Measurements from ENCODE around the gene STX8. TPM values are rescaled to one million over a fixed set of nuclear protein-coding genes. Genes with fewer than 3 reads are reported as not detected.
A peak's percentile ranks its signal among the peaks of the same experiment; 100 is the strongest.
"Not testable (repeated sequence)": the region's sequence is repeated elsewhere in the genome, so short reads cannot be mapped to it uniquely, and the experiment has no call there.

STX8 gene
- total and polyA plus RNA-seq, 3 donors from 2014 or later = 103 to 160 (median 125) TPM

- intact Hi-C loops (cut with DNase I; ENCODE audit: low total_unique reads) = no loop called here
- Histone ChIP-seq H3K27ac (no peak overlapping the region), H3K4me3 (no peak overlapping the region), H3K9me3 (no peaks in the 10 kb centered on the region), H3K27me3 (no peaks in the 10 kb centered on the region), H3K36me3 (ENCODE audit: low read depth, missing control alignments) (no peaks in the 10 kb centered on the region), H3K4me1 (no peaks in the 10 kb centered on the region)
- TF ChIP-seq CTCF (IDR thresholded peaks at IDR 0.05) (no peak), POLR2A (IDR thresholded peaks at IDR 0.05) (no peak)
- 88 to 91% methylated on average over 2 of the region's 2 CpGs for WGBS, 2 donors
- DNase-seq = no peak
Measured at GRCh38 chr17:9382626-9383025, 193.0 kb downstream of the STX8 start.

- Histone ChIP-seq H3K36me3 (ENCODE audit: low read depth, missing control alignments) (no peaks in the 10 kb centered on the region), H3K9me3 (no peaks in the 10 kb centered on the region), H3K4me1 (no peaks in the 10 kb centered on the region), H3K4me3 (no peak overlapping the region), H3K27ac (no peak overlapping the region), H3K27me3 (no peaks in the 10 kb centered on the region)
- intact Hi-C loops (cut with DNase I; ENCODE audit: low total_unique reads) = no loop called here
- 86 to 99% methylated on average over 2 of the region's 2 CpGs for WGBS, 2 donors
- DNase-seq = no peak
- TF ChIP-seq CTCF (IDR thresholded peaks at IDR 0.05) (no peak), POLR2A (IDR thresholded peaks at IDR 0.05) (no peak)
Measured at GRCh38 chr17:9381068-9381467, 194.6 kb downstream of the STX8 start.

- H3K36me3 ChIP-seq (ENCODE audit: low read depth, missing control alignments) = no peaks in the 10 kb centered on the region
- no peak for TF ChIP-seq POLR2A (IDR thresholded peaks at IDR 0.05)
- TF ChIP-seq CTCF (IDR thresholded peaks at IDR 0.05) = no peak
- H3K27me3 ChIP-seq = no peaks in the 10 kb centered on the region
- 94 to 100% methylated on average over 4 of the region's 4 CpGs for WGBS, 2 donors
- H3K27ac ChIP-seq = no peak overlapping the region
- intact Hi-C loops (cut with DNase I; ENCODE audit: low total_unique reads) = no loop called here
- no peak overlapping the region for H3K4me3 ChIP-seq
- H3K9me3 ChIP-seq = no peaks in the 10 kb centered on the region
- DNase-seq = no peak
- no peaks in the 10 kb centered on the region for H3K4me1 ChIP-seq
Measured at GRCh38 chr17:9380361-9380760, 195.3 kb downstream of the STX8 start.

- H3K4me1 ChIP-seq; H3K27me3 ChIP-seq; H3K4me3 ChIP-seq; H3K27ac ChIP-seq; H3K9me3 ChIP-seq; H3K36me3 ChIP-seq (ENCODE audit: low read depth, missing control alignments); intact Hi-C loops (cut with DNase I; ENCODE audit: low total_unique reads): not testable (repeated sequence)
- WGBS, 2 donors = 94 to 96% methylated on average over 9 of the region's 9 CpGs
- DNase-seq = peak; percentile 58
Measured at GRCh38 chr17:9376177-9376576, 199.4 kb downstream of the STX8 start.

GRCh38 chr17:9371019-9371418 lies 204.6 kb downstream of the STX8 start:
- no peak overlapping the region for H3K4me3 ChIP-seq
- WGBS, 2 donors = 53 to 83% methylated on average over 4 of the region's 4 CpGs
- no peaks in the 10 kb centered on the region for H3K36me3 ChIP-seq (ENCODE audit: low read depth, missing control alignments)
- no peak overlapping the region for H3K27ac ChIP-seq
- no peaks in the 10 kb centered on the region for H3K4me1 ChIP-seq
- DNase-seq = peak; percentile 34
- H3K27me3 ChIP-seq = no peaks in the 10 kb centered on the region
- H3K9me3 ChIP-seq = no peaks in the 10 kb centered on the region
- intact Hi-C loops (cut with DNase I; ENCODE audit: low total_unique reads) = no loop called here
- TF ChIP-seq CTCF (IDR thresholded peaks at IDR 0.05) (no peak), POLR2A (IDR thresholded peaks at IDR 0.05) (no peak)
